ENCODE results near the gene LGALS9. TPM values are rescaled to one million over a fixed set of nuclear protein-coding genes. Genes with fewer than 3 reads are reported as not detected.

The LGALS9 gene
- total and polyA plus RNA-seq, 2 experiments from 2014 or later, result 0.48 to 0.73 TPM

DNA sequence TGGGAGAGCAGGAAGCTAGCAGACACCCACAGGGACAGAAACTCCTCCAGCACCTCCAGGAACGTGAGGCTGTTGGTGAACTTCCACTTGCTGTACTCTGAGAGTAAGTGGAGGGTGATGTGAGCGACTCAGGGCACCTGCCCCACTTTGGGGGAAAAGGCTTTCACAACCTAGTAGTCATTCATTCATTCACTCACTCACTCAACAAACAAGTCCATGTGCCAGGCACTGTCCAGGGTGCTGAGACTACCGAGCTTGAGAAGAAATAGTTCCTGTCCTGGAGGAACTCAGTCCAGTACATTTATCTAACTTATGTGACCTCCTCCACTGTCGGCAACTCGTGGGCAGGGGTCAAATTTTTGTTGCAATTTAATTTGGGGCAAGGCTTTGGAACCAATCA lies 26.6 kb downstream of the LGALS9 start:
- no peaks in the 10 kb centered on the region for H3K36me3 ChIP-seq (ENCODE audit: insufficient read depth)
- no peaks in the 10 kb centered on the region; the same call in 2 of the 3 replicates for H3K36me3 Mint-ChIP-seq (ENCODE audit: low read depth)
- no peak overlapping the region for H2AFZ ChIP-seq
- no peak overlapping the region for H3K4me3 Mint-ChIP-seq
- DNase-seq (ENCODE audit: low spot score) (peak; percentile 52), ATAC-seq (no peak)
- no peak for TF ChIP-seq ZNF114 (CRISPR knock-in tag; IDR thresholded peaks at IDR 0.05)
- TF ChIP-seq, protein P1, sequence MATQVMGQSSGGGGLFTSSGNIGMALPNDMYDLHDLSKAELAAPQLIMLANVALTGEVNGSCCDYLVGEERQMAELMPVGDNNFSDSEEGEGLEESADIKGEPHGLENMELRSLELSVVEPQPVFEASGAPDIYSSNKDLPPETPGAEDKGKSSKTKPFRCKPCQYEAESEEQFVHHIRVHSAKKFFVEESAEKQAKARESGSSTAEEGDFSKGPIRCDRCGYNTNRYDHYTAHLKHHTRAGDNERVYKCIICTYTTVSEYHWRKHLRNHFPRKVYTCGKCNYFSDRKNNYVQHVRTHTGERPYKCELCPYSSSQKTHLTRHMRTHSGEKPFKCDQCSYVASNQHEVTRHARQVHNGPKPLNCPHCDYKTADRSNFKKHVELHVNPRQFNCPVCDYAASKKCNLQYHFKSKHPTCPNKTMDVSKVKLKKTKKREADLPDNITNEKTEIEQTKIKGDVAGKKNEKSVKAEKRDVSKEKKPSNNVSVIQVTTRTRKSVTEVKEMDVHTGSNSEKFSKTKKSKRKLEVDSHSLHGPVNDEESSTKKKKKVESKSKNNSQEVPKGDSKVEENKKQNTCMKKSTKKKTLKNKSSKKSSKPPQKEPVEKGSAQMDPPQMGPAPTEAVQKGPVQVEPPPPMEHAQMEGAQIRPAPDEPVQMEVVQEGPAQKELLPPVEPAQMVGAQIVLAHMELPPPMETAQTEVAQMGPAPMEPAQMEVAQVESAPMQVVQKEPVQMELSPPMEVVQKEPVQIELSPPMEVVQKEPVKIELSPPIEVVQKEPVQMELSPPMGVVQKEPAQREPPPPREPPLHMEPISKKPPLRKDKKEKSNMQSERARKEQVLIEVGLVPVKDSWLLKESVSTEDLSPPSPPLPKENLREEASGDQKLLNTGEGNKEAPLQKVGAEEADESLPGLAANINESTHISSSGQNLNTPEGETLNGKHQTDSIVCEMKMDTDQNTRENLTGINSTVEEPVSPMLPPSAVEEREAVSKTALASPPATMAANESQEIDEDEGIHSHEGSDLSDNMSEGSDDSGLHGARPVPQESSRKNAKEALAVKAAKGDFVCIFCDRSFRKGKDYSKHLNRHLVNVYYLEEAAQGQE (IDR thresholded peaks at IDR 0.05; ENCODE audit: unreplicated experiment), result peak; percentile 74
- H3K27me3 ChIP-seq (ENCODE audit: insufficient read depth), result no peaks in the 10 kb centered on the region
- peaks cover 2% of the 10 kb centered on the region for H3K27me3 Mint-ChIP-seq (ENCODE audit: insufficient read depth, low read depth, poor library complexity)
- no peaks in the 10 kb centered on the region for H3K79me2 ChIP-seq (replicated peaks; ENCODE audit: insufficient read depth)
- no peak overlapping the region for H3K4me3 ChIP-seq
- no peak overlapping the region for H3K27ac Mint-ChIP-seq
- no peaks in the 10 kb centered on the region for H3F3A ChIP-seq (replicated peaks; ENCODE audit: low read depth)
- H4K20me1 ChIP-seq (replicated peaks; ENCODE audit: insufficient read depth), result no peaks in the 10 kb centered on the region
- no peak overlapping the region for H3K4me2 ChIP-seq
- H3K9me3 Mint-ChIP-seq, result no peaks in the 10 kb centered on the region; the same call in 1 of the 3 replicates
- H3K27ac ChIP-seq (ENCODE audit: low read depth), result no peak overlapping the region
- no peaks in the 10 kb centered on the region for H3K4me1 ChIP-seq (ENCODE audit: insufficient read depth)
- no peaks in the 10 kb centered on the region for H3K9me2 ChIP-seq (ENCODE audit: insufficient read depth)
- H3K4me1 Mint-ChIP-seq, result peaks cover 4% of the 10 kb centered on the region

DNA sequence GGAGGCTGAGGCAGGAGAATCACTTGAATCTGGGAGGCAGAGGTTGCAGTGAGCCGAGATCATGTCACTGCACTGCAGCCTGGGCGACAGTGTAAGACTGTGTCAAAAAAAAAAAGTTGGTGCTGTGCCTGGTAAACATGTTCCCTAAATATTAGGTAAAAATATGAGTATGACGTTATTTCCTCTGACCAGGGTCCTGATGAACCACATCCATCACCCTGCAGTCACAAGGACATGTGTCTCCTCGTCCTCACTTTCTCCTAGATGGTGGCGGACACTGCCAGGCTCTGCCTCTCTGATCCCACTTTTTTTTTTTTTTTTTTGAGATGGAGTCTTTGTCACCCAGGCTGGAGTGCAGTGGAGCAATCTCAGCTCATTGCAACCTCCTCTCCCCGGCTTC lies 28.7 kb downstream of the LGALS9 start:
- H3K27ac ChIP-seq (ENCODE audit: low read depth), result no peak overlapping the region
- no peaks in the 10 kb centered on the region for H3K36me3 ChIP-seq (ENCODE audit: insufficient read depth)
- H4K20me1 ChIP-seq (replicated peaks; ENCODE audit: insufficient read depth), result no peaks in the 10 kb centered on the region
- Mint-ChIP-seq H3K36me3 (ENCODE audit: low read depth) (no peaks in the 10 kb centered on the region), H3K4me1 (no peaks in the 10 kb centered on the region), H3K9me3 (no peaks in the 10 kb centered on the region; the same call in 2 of the 3 replicates), H3K27me3 (ENCODE audit: insufficient read depth, low read depth, poor library complexity) (peaks cover 7% of the 10 kb centered on the region), H3K27ac (no peak overlapping the region), H3K4me3 (no peak overlapping the region)
- no peaks in the 10 kb centered on the region for H3K27me3 ChIP-seq (ENCODE audit: insufficient read depth)
- ATAC-seq (no peak), DNase-seq (ENCODE audit: low spot score) (no peak)
- H3K4me1 ChIP-seq (ENCODE audit: insufficient read depth), result no peaks in the 10 kb centered on the region
- H3K79me2 ChIP-seq (replicated peaks; ENCODE audit: insufficient read depth), result no peaks in the 10 kb centered on the region
- no peaks in the 10 kb centered on the region for H3K9me2 ChIP-seq (ENCODE audit: insufficient read depth)
- no peak overlapping the region for H3K4me2 ChIP-seq
- H2AFZ ChIP-seq, result no peak overlapping the region
- H3K4me3 ChIP-seq, result no peak overlapping the region
- no peaks in the 10 kb centered on the region for H3F3A ChIP-seq (replicated peaks; ENCODE audit: low read depth)
- no peak for TF ChIP-seq CREB1 (CRISPR knock-in tag; IDR thresholded peaks at IDR 0.05; ENCODE audit: low read depth)
- TF ChIP-seq ZNF114 (CRISPR knock-in tag; IDR thresholded peaks at IDR 0.05), result no peak
- TF ChIP-seq, protein P1 (IDR thresholded peaks at IDR 0.05; ENCODE audit: unreplicated experiment), result no peak
- TF ChIP-seq STAT1 (IDR thresholded peaks at IDR 0.05; ENCODE audit: unreplicated experiment), result no peak
- no peak for TF ChIP-seq POLR2AphosphoS5 (IDR thresholded peaks at IDR 0.05; ENCODE audit: low read depth)
- no peak for TF ChIP-seq NANOG (IDR thresholded peaks at IDR 0.05; ENCODE audit: borderline replicate concordance)
- TF ChIP-seq, protein P2, sequence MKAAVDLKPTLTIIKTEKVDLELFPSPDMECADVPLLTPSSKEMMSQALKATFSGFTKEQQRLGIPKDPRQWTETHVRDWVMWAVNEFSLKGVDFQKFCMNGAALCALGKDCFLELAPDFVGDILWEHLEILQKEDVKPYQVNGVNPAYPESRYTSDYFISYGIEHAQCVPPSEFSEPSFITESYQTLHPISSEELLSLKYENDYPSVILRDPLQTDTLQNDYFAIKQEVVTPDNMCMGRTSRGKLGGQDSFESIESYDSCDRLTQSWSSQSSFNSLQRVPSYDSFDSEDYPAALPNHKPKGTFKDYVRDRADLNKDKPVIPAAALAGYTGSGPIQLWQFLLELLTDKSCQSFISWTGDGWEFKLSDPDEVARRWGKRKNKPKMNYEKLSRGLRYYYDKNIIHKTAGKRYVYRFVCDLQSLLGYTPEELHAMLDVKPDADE (IDR thresholded peaks at IDR 0.05), result no peak
- TF ChIP-seq EZH2phosphoT487 (IDR thresholded peaks at IDR 0.05; ENCODE audit: unreplicated experiment), result no peak
- TF ChIP-seq, protein P3, sequence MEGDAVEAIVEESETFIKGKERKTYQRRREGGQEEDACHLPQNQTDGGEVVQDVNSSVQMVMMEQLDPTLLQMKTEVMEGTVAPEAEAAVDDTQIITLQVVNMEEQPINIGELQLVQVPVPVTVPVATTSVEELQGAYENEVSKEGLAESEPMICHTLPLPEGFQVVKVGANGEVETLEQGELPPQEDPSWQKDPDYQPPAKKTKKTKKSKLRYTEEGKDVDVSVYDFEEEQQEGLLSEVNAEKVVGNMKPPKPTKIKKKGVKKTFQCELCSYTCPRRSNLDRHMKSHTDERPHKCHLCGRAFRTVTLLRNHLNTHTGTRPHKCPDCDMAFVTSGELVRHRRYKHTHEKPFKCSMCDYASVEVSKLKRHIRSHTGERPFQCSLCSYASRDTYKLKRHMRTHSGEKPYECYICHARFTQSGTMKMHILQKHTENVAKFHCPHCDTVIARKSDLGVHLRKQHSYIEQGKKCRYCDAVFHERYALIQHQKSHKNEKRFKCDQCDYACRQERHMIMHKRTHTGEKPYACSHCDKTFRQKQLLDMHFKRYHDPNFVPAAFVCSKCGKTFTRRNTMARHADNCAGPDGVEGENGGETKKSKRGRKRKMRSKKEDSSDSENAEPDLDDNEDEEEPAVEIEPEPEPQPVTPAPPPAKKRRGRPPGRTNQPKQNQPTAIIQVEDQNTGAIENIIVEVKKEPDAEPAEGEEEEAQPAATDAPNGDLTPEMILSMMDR (conservative IDR thresholded peaks at IDR 0.05; ENCODE audit: low read depth in 2 of 2), result no peak
- no peak for TF ChIP-seq ZNF331 (CRISPR knock-in tag; IDR thresholded peaks at IDR 0.05; ENCODE audit: low read depth)
- TF ChIP-seq JUNB (IDR thresholded peaks at IDR 0.05; ENCODE audit: unreplicated experiment), result no peak
